Progenitor cell of endocrine pancreas (in vitro differentiated cells): ENCODE measurements around the gene MMP15. TPM values are rescaled to one million over a fixed set of nuclear protein-coding genes. Genes with fewer than 3 reads are reported as not detected.
A peak's percentile ranks its signal among the peaks of the same experiment; 100 is the strongest.

ENCODE experiments used
- DNase-seq: peaks from one replicate; pipeline ENCODE4 v3.0.0; 2021; ENCODE audit warnings: low spot score; ENCODE audit not compliant: unreplicated experiment
- H3K27ac Mint-ChIP-seq: 2 replicates; pipeline ENCODE4 v1.8.0; 2021; ENCODE audit warnings: mild to moderate bottlenecking, moderate library complexity, mixed read lengths
- H3K27me3 Mint-ChIP-seq: 2 replicates; pipeline ENCODE4 v1.8.0; 2021; ENCODE audit warnings: mixed read lengths
- H3K36me3 Mint-ChIP-seq: 2 replicates; pipeline ENCODE4 v1.8.0; 2022; ENCODE audit warnings: mixed read lengths; ENCODE audit not compliant: insufficient read depth
- H3K4me1 Mint-ChIP-seq: 2 replicates; pipeline ENCODE4 v1.8.0; 2021; ENCODE audit warnings: low read depth, mixed read lengths
- H3K4me3 Mint-ChIP-seq: 2 replicates; pipeline ENCODE4 v1.8.0; 2021; ENCODE audit warnings: low read depth, mild to moderate bottlenecking, moderate library complexity, mixed read lengths
- H3K9me3 Mint-ChIP-seq: 2 replicates; pipeline ENCODE4 v1.8.0; 2021; ENCODE audit warnings: low read depth, mixed read lengths
- CTCF ChIP-seq: fragments of 200-600 bp; sonication (generic); IDR thresholded peaks from one replicate; pipeline ENCODE4 v1.5.0; 2021; ENCODE audit warnings: antibody characterized with exemption, mild to moderate bottlenecking; ENCODE audit not compliant: unreplicated experiment
- total RNA-seq: library from RNA; stranded (reverse); gene quantifications from 2 replicates; pipeline ENCODE4 v1.2.1, GENCODE V29; 2021

The MMP15 gene
- total RNA-seq, 1 donor from 2014 or later = 85.0 TPM

- H3K4me3 Mint-ChIP-seq = no peak overlapping the region
- no peak for DNase-seq
- peaks cover 6% of the 10 kb centered on the region for H3K36me3 Mint-ChIP-seq
- TF ChIP-seq CTCF = no peak
- H3K4me1 Mint-ChIP-seq = peaks cover 10% of the 10 kb centered on the region
- H3K9me3 Mint-ChIP-seq = no peaks in the 10 kb centered on the region
- H3K27me3 Mint-ChIP-seq = no peaks in the 10 kb centered on the region
- H3K27ac Mint-ChIP-seq = peak overlapping the region; percentile 84
Measured at GRCh38 chr16:58047557-58048348, 22.2 kb downstream of the MMP15 start.

- H3K27me3 Mint-ChIP-seq = no peaks in the 10 kb centered on the region
- no peak for DNase-seq
- H3K36me3 Mint-ChIP-seq = peaks cover 4% of the 10 kb centered on the region
- H3K4me3 Mint-ChIP-seq = no peak overlapping the region
- no peaks in the 10 kb centered on the region for H3K9me3 Mint-ChIP-seq
- TF ChIP-seq CTCF = no peak
- peak overlapping the region; percentile 84 for H3K27ac Mint-ChIP-seq
- H3K4me1 Mint-ChIP-seq = peaks cover 10% of the 10 kb centered on the region
Measured at GRCh38 chr16:58048494-58049231, 23.1 kb downstream of the MMP15 start.

- H3K9me3 Mint-ChIP-seq = no peaks in the 10 kb centered on the region
- H3K4me1 Mint-ChIP-seq = peaks cover 10% of the 10 kb centered on the region
- no peak overlapping the region for H3K4me3 Mint-ChIP-seq
- TF ChIP-seq CTCF = no peak
- no peak for DNase-seq
- peak overlapping the region; percentile 63 for H3K27ac Mint-ChIP-seq
- no peaks in the 10 kb centered on the region for H3K27me3 Mint-ChIP-seq
- H3K36me3 Mint-ChIP-seq = no peaks in the 10 kb centered on the region
Measured at GRCh38 chr16:58049232-58050185, 24.0 kb downstream of the MMP15 start.

- peaks cover 10% of the 10 kb centered on the region for H3K4me1 Mint-ChIP-seq
- no peaks in the 10 kb centered on the region for H3K36me3 Mint-ChIP-seq
- no peak for DNase-seq
- H3K27me3 Mint-ChIP-seq = no peaks in the 10 kb centered on the region
- no peaks in the 10 kb centered on the region for H3K9me3 Mint-ChIP-seq
- no peak for TF ChIP-seq CTCF
- no peak overlapping the region for H3K4me3 Mint-ChIP-seq
- no peak overlapping the region for H3K27ac Mint-ChIP-seq
Measured at GRCh38 chr16:58051296-58051695, 25.7 kb downstream of the MMP15 start.
